Smooth muscle cell (in vitro differentiated cells): ENCODE results near the gene RORB. TPM values are rescaled to one million over a fixed set of nuclear protein-coding genes. Genes with fewer than 3 reads are reported as not detected.
A peak's percentile ranks its signal among the peaks of the same experiment; 100 is the strongest.

Source experiments
- DNase-seq: peaks from one replicate; lab custom pipeline; 2025; ENCODE audit not compliant: unreplicated experiment; lab: John Stamatoyannopoulos, UW
- H2AFZ ChIP-seq: fragments of 200-600 bp; sonication (generic); 2 replicates; pipeline ENCODE4 v1.6.0; 2016; ENCODE audit warnings: antibody characterized with exemption, low read depth, mild to moderate bottlenecking
- H3F3A ChIP-seq: fragments of 200-600 bp; sonication (generic); 2 replicates; pipeline ENCODE4 v1.6.0; 2017; ENCODE audit warnings: antibody characterized with exemption, low read depth
- H3K27ac ChIP-seq: fragments of 200-600 bp; sonication (generic); 2 replicates; pipeline ENCODE4 v1.5.1; 2016; ENCODE audit warnings: low read depth, mild to moderate bottlenecking
- H3K27me3 ChIP-seq: fragments of 200-600 bp; sonication (generic); 2 replicates; pipeline ENCODE4 v1.6.1; 2016; ENCODE audit warnings: low read depth, mild to moderate bottlenecking
- H3K36me3 ChIP-seq: fragments of 200-600 bp; sonication (generic); 2 replicates; pipeline ENCODE4 v1.5.1; 2016; ENCODE audit warnings: low read depth
- H3K4me1 ChIP-seq: fragments of 200-600 bp; sonication (generic); 2 replicates; pipeline ENCODE4 v1.5.1; 2016; ENCODE audit warnings: low read depth
- H3K4me2 ChIP-seq: fragments of 200-600 bp; sonication (generic); 2 replicates; pipeline ENCODE4 v1.6.0; 2016; ENCODE audit warnings: mild to moderate bottlenecking
- H3K4me3 ChIP-seq: fragments of 200-600 bp; sonication (generic); 2 replicates; pipeline ENCODE4 v1.5.1; 2016; ENCODE audit warnings: mild to moderate bottlenecking
- H3K79me2 ChIP-seq: fragments of 200-600 bp; sonication (generic); 2 replicates; pipeline ENCODE4 v1.6.0; 2016; ENCODE audit warnings: low read depth, mild to moderate bottlenecking
- H3K9ac ChIP-seq: fragments of 200-600 bp; sonication (generic); 2 replicates; pipeline ENCODE4 v1.6.0; 2016; ENCODE audit warnings: low read depth
- H3K9me3 ChIP-seq: fragments of 200-600 bp; sonication (generic); replicated peaks from 2 replicates; pipeline ENCODE4 v1.5.1; 2016; ENCODE audit warnings: low read depth
- H4K20me1 ChIP-seq: fragments of 200-600 bp; sonication (generic); 2 replicates; pipeline ENCODE4 v1.6.0; 2016; ENCODE audit warnings: low read depth
- CTCF ChIP-seq: fragments of 200-600 bp; sonication (generic); IDR thresholded peaks from 2 replicates; pipeline ENCODE4 v1.5.1; 2017; ENCODE audit warnings: borderline replicate concordance, mild to moderate bottlenecking, antibody characterized with exemption; ENCODE audit not compliant: insufficient read depth, poor library complexity, severe bottlenecking
- WGBS: methylation state at CpG from one replicate; pipeline ENCODE4 v1.1.7; 2016; ENCODE audit warnings: low lambda C conversion rate; 5-methylcytosine and 5-hydroxymethylcytosine counted together
- polyA plus RNA-seq: library from polyadenylated mRNA; unstranded; fragments of >200 nt; fragmentation: Nextera tagmentation; extraction: Ambion mirVana; gene quantifications from 2 replicates; pipeline ENCODE4 v1.2.1, GENCODE V29; 2016
- total RNA-seq: library from RNA; depleted of rRNA; stranded (reverse); fragments of >200 nt; gene quantifications from 2 replicates; pipeline ENCODE4 v1.2.3, GENCODE V29; 2014

RORB gene
- total and polyA plus RNA-seq, 2 experiments from 2014 or later, result 0.95 to 2.5 TPM

GRCh38 chr9:74562611-74563010, 65.5 kb downstream of the RORB start:
- no peak overlapping the region for H3K4me2 ChIP-seq
- H3K36me3 ChIP-seq, result no peaks in the 10 kb centered on the region
- no peaks in the 10 kb centered on the region for H3K79me2 ChIP-seq
- no peak overlapping the region for H3K4me3 ChIP-seq
- H3K27me3 ChIP-seq, result no peaks in the 10 kb centered on the region
- H3K9me3 ChIP-seq, result no peaks in the 10 kb centered on the region
- no peak for DNase-seq
- no peaks in the 10 kb centered on the region for H3F3A ChIP-seq
- no peak for TF ChIP-seq CTCF
- no peak overlapping the region for H3K9ac ChIP-seq
- H2AFZ ChIP-seq, result no peak overlapping the region
- H3K27ac ChIP-seq, result no peak overlapping the region
- H4K20me1 ChIP-seq, result no peaks in the 10 kb centered on the region
- no peaks in the 10 kb centered on the region for H3K4me1 ChIP-seq

- Histone ChIP-seq H3K9ac (no peak overlapping the region), H3F3A (no peaks in the 10 kb centered on the region), H3K9me3 (no peaks in the 10 kb centered on the region), H4K20me1 (no peaks in the 10 kb centered on the region), H3K4me1 (no peaks in the 10 kb centered on the region), H3K36me3 (no peaks in the 10 kb centered on the region), H2AFZ (no peak overlapping the region), H3K4me2 (no peak overlapping the region), H3K27me3 (no peaks in the 10 kb centered on the region), H3K4me3 (no peak overlapping the region), H3K79me2 (no peaks in the 10 kb centered on the region), H3K27ac (no peak overlapping the region)
- TF ChIP-seq CTCF, result peak; percentile 81
- DNase-seq, result no peak
- WGBS, result 30% methylated on average over 4 of the region's 4 CpGs
Observed at GRCh38 chr9:74570879-74571512, 73.9 kb downstream of the RORB start.

- DNase-seq, result no peak
- Histone ChIP-seq H3K9ac (no peak overlapping the region), H3K4me3 (no peak overlapping the region), H3K79me2 (no peaks in the 10 kb centered on the region), H3K36me3 (no peaks in the 10 kb centered on the region), H2AFZ (no peak overlapping the region), H3K27me3 (no peaks in the 10 kb centered on the region), H3K4me1 (no peaks in the 10 kb centered on the region), H4K20me1 (no peaks in the 10 kb centered on the region), H3K4me2 (no peak overlapping the region), H3K27ac (no peak overlapping the region), H3K9me3 (no peaks in the 10 kb centered on the region), H3F3A (no peaks in the 10 kb centered on the region)
- no peak for TF ChIP-seq CTCF
- 47% methylated on average over 8 of the region's 8 CpGs for WGBS
Observed at GRCh38 chr9:74573640-74574191, 76.6 kb downstream of the RORB start.

- H3K27me3 ChIP-seq, result no peaks in the 10 kb centered on the region
- 20% methylated on average over 1 of the region's 1 CpG for WGBS
- no peak overlapping the region for H2AFZ ChIP-seq
- H4K20me1 ChIP-seq, result no peaks in the 10 kb centered on the region
- no peak overlapping the region for H3K27ac ChIP-seq
- no peaks in the 10 kb centered on the region for H3K79me2 ChIP-seq
- peak overlapping the region; percentile 19 for H3K4me2 ChIP-seq
- H3F3A ChIP-seq, result no peaks in the 10 kb centered on the region
- no peaks in the 10 kb centered on the region for H3K36me3 ChIP-seq
- no peak for TF ChIP-seq CTCF
- H3K9me3 ChIP-seq, result no peaks in the 10 kb centered on the region
- no peak overlapping the region for H3K9ac ChIP-seq
- H3K4me3 ChIP-seq, result no peak overlapping the region
- no peak for DNase-seq
- H3K4me1 ChIP-seq, result no peaks in the 10 kb centered on the region
Observed at GRCh38 chr9:74576176-74576575, 79.0 kb downstream of the RORB start.
